IPS-15b (cell line): ENCODE measurements around the gene LRRC27.

Experiments used
- H3K27me3 ChIP-seq: one replicate; pipeline ENCODE4 v1.6.1; 2013; ENCODE audit warnings: low read length; ENCODE audit not compliant: control insufficient read depth, insufficient read depth
- H3K36me3 ChIP-seq: one replicate; pipeline ENCODE4 v1.6.1; 2013; ENCODE audit warnings: low read length; ENCODE audit not compliant: control insufficient read depth, insufficient read depth
- H3K4me1 ChIP-seq: one replicate; pipeline ENCODE4 v1.6.1; 2013; ENCODE audit warnings: mild to moderate bottlenecking, low read length; ENCODE audit not compliant: control insufficient read depth, insufficient read depth
- H3K4me3 ChIP-seq: one replicate; pipeline ENCODE4 v1.5.1; 2013; ENCODE audit warnings: low read depth, low read length
- H3K9ac ChIP-seq: one replicate; pipeline ENCODE4 v1.6.1; 2013; ENCODE audit warnings: low read depth, mild to moderate bottlenecking, low read length
- H3K9me3 ChIP-seq: one replicate; pipeline ENCODE4 v1.6.1; 2013; ENCODE audit warnings: mild to moderate bottlenecking, low read length; ENCODE audit not compliant: control insufficient read depth, insufficient read depth

LRRC27 gene

DNA sequence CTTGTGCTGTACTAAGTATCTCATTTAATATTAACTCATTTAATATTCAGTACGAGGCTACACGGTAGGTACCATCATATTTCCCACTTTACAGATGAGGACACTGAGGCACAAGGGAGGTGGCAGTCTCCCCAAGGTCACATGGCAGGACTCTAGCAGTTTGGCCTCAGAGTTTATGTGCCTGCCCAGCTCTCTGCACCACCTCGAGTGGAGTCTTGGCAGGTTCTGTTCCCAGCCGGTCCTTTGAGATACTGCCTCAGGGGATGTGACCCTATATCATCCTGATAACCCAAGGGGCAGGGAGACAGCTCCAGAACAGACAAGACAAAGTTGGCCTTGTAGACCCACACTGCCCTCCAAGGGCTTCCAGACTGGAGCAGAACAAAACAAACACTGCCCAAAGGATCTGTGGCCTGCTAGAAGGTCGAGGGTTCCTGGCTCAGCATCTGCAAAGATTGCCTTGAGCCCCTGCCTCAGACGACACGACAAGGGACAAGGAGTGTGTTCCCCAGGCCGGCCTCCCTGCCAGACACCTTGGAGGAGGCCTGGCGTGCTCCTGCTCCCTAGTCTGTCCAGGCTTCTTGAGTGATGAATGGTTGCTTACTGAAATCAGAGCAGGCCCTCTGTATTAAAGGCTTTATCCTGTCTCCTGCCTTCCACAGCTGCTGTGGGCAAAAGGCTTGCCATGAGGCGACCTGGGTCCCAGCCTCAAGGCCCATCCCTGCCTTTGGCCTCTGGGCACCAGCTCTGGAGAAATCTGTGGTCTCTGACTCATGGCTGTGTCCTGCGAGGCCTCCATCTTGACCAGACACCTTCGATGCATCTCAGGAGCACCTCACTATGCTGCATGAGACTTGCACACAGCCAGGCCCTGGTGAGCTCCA is 61.1 kb downstream of the LRRC27 start:
- Histone ChIP-seq H3K4me1 (no peaks in the 10 kb centered on the region), H3K9me3 (no peaks in the 10 kb centered on the region), H3K36me3 (no peaks in the 10 kb centered on the region), H3K9ac (no peak overlapping the region), H3K27me3 (no peaks in the 10 kb centered on the region), H3K4me3 (no peak overlapping the region)

DNA sequence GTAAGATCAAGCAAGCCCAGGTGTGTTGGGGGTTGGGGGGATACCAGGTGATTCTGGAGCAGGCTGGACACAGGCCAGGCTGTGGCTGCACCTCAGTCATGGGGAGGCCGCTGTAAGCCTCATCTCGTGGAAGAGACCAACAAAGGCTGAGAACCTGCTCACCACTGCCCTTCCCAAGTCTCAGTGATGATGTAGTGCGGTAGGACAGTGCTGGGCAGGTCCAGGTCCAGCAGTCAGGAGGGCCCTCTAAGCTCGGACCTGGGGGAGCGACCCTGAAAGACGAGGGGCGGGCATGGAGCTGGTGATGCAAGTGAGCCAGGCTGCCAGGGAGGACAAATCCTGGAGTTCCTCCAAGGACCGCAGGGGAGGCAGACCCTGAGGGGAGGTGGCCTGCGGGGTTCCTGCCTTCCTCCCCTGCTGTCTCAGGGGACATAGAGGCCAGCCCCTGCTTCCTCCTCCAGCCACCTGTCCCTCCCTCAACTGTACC is 61.7 kb downstream of the LRRC27 start:
- H3K9ac ChIP-seq, result no peak overlapping the region
- no peak overlapping the region for H3K4me3 ChIP-seq
- H3K36me3 ChIP-seq, result no peaks in the 10 kb centered on the region
- no peaks in the 10 kb centered on the region for H3K27me3 ChIP-seq
- H3K4me1 ChIP-seq, result no peaks in the 10 kb centered on the region
- H3K9me3 ChIP-seq, result no peaks in the 10 kb centered on the region

DNA sequence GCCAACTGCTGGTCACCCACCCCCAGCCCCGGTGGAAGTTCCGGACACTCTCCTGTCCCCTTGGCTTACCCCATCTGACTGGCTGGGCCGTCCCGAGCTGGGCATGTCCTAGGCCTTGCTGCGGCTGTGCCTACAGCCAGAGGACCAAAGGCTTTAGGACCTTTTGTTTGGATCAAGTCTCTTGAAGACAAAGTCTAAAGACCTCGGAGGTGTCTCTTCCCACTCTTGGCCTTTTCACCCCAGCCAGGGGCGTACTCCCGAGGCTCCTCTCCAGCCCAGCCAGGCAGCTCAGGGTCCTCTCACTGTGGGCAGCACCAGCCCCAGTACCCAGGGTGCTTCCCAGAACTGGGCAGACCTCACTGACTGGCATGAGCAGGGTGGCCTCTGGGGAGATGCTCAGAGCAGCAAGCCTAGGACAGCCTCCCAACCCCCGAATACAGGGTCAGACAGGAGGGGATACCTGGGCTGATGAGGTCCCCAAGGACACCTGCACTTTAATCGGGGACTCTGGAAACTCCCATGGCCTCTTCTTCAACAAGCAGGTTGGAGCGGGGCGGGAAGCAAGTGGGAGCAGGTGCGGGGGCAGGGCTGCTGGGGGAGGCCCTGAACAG is 62.3 kb downstream of the LRRC27 start:
- Histone ChIP-seq H3K27me3 (no peaks in the 10 kb centered on the region), H3K9ac (no peak overlapping the region), H3K9me3 (no peaks in the 10 kb centered on the region), H3K4me3 (no peak overlapping the region), H3K4me1 (no peaks in the 10 kb centered on the region), H3K36me3 (no peaks in the 10 kb centered on the region)

DNA sequence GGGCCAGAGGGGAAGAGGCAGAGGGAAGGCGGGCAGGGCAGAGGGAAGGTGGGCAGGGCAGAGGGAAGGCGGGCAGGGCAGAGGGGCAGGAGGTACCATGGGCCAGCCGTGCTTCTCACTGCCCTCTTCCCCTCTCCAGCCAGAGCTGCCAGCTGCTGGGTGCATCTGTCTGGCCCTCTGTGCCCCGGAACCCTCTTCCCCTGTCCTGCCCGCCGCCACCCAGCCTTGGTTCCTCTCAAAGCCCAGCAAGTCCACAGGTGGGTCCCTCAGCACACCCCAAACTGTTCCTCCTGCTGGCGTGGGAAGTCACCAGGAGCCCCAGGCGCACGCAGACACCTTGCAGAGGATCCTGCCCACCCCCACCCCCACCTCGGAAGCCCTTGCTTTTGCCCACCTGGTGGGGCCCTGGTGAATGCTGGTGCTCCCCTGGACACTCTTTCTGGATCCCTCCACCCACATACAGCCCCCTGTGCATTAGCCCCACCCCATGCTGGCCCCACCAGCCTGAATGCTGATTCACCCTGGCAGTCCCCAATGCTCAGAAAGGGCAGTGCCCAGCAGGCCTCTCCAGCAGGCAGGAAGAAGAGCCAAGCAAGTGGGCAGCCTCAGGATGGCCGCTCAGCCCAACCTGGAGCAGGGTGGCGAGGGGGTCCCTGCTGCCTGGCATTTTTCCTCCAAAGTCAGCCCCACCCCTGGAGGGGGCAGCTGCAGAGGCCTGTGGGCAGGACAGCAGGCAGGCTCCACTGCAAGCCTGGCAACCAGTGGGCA is 63.1 kb downstream of the LRRC27 start:
- no peak overlapping the region for H3K9ac ChIP-seq
- H3K27me3 ChIP-seq, result no peaks in the 10 kb centered on the region
- H3K9me3 ChIP-seq, result no peaks in the 10 kb centered on the region
- no peaks in the 10 kb centered on the region for H3K4me1 ChIP-seq
- H3K4me3 ChIP-seq, result no peak overlapping the region
- H3K36me3 ChIP-seq, result no peaks in the 10 kb centered on the region

DNA sequence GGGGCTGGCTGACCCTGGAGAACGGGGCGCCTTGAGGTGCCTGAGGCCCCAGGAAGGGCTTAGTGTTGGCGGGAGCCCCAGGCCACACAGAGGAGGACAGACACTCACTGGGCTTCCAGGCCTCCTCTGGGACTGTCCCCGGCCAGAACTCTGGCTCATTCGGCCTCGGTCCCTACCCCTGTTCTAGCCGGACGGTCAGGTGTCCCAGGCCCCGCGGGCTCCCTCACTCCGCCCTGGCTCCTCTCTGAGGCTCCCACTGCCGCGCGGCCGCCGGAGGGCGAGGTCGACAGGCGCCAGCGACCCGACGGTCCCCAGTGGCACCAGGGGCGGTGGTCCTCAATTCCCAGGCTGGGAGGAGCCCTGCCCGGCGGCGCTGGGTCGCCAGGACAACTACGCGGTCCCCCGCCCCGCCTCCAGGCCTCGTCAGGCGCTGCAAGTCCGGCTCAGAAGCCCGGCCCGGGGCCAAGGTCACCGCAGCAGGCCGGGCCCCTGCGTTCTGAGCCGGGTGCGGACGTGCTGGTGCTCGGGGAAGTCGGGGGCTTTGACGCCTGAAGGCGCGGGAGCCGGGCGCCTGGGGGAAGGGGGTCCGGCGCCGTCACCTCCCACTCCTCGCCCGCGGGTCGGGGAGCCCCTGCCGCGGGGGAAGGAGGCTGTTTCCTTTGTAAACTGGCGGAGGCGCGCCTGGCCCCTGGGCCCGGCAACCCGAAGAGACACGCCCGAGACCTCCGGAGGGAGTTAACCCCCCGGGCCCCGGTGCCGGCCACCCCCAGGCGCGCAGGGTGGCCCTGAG is 63.9 kb downstream of the LRRC27 start:
- Histone ChIP-seq H3K9me3 (no peaks in the 10 kb centered on the region), H3K4me3 (peak overlapping the region; percentile 22), H3K9ac (no peak overlapping the region), H3K36me3 (no peaks in the 10 kb centered on the region), H3K4me1 (no peaks in the 10 kb centered on the region), H3K27me3 (no peaks in the 10 kb centered on the region)

DNA sequence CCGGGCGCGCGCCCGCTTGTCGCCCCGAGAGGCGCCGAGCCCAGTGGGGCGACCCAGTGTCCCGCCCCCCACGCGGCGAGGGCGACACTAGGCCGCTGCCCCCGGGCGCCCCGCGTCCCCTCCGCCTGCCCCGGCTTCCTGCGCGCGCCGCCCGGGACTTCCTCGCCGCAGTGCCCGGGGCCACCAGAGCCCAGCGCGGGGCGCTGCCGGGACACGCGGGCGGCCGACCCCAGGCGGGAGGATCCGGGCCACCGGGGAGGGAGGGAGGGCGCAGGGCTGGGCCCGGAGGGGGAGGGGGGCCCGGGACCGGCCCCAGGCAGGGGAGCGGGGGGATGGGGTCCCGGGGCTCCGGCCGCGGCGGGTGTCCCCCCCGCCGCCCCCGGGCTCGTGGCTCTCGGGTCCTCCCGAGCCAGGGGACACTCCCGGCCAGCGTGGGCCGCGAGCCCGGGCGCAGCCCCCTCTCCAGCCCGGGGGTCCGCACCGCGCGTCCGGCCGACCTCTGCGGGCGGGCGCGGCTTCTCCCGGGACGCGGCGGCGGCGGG is 64.6 kb downstream of the LRRC27 start:
- no peaks in the 10 kb centered on the region for H3K4me1 ChIP-seq
- H3K9ac ChIP-seq, result no peak overlapping the region

DNA sequence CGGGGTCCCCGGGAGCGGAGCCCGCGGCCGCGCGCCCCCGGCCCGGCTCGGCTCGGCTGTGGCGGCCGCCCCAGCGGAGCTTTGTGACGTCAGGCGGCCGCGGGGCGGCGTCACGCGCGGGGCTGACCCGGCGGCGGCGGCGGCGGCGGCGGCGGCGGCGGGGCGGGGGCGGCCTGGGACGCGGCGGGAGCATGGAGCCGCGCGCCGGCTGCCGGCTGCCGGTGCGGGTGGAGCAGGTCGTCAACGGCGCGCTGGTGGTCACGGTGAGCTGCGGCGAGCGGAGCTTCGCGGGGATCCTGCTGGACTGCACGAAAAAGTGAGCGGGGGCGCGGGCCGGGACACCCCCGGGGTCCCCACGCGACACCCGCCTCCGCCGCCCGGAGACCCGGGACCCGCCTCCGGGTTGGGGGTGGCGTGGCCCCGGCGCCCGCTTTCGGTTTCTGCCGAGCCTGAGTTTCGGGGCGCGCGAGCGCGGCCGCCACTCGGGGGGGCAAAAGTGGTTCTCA is 65.1 kb downstream of the LRRC27 start, which contains the start of gene PWWP2B:
Gene PWWP2B (plus strand): TSS at position 165 of the 506 bp plus-strand sequence. CDS start 27 bp downstream, at position 192.
- Histone ChIP-seq H3K4me3 (peak within 1 kb of the TSS; percentile 22), H3K27me3 (no peaks in the 10 kb centered on the region), H3K9me3 (no peaks in the 10 kb centered on the region), H3K9ac (no peak within 1 kb of the TSS), H3K36me3 (no peaks in the 10 kb centered on the region), H3K4me1 (no peaks in the 10 kb centered on the region)

More for the DNA sequence above, 64.6 kb downstream of the LRRC27 start:
- Histone ChIP-seq H3K9me3 (no peaks in the 10 kb centered on the region), H3K4me3 (no peak overlapping the region), H3K36me3 (no peaks in the 10 kb centered on the region), H3K27me3 (no peaks in the 10 kb centered on the region)

DNA sequence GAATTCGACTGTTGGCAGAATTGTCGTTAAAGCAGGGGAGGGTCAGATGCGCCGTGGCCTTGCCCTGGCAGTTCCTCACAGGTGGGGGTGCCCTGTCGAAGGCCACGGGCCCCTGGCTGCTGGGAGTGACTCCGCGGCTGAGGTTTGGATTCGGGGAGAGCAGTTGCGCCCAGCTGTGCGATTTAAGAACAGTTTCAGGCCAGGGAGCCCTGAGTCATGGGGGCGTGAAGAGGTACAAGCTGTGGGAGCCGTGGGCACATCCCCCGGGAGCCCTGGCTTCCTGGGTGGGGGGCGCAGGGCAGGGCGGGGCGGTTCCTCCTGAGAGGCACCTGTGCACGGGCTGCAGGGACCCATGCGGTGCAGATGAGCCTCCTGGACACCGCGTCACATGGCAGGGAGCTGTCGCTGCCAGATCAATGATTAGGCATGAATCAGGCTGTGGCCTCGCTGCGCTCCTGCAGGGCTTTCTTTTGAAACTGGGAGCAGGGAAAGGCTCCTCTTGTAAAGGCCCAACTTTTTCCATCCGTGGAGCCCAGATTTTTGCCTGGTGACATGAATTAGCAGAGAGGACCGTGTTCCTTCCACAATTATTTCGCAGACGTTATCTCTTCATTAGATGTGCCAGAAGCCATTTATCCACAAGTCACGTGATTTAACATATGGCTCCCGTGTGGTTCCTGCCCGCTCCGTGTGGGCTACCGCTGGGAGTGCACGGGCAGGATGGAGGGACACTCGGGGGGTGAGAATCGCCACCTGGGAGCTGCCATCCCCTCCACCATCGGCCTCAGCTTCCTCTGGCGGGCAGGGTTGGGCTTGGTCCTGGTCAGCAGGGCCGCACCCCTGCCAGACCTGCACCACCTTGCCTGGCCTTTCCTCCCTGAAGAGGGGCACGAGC is 65.9 kb downstream of the LRRC27 start:
- H3K36me3 ChIP-seq, result no peaks in the 10 kb centered on the region
- peak overlapping the region; percentile 8 for H3K4me3 ChIP-seq
- H3K9ac ChIP-seq, result no peak overlapping the region
- no peaks in the 10 kb centered on the region for H3K27me3 ChIP-seq
- H3K9me3 ChIP-seq, result no peaks in the 10 kb centered on the region
- no peaks in the 10 kb centered on the region for H3K4me1 ChIP-seq

DNA sequence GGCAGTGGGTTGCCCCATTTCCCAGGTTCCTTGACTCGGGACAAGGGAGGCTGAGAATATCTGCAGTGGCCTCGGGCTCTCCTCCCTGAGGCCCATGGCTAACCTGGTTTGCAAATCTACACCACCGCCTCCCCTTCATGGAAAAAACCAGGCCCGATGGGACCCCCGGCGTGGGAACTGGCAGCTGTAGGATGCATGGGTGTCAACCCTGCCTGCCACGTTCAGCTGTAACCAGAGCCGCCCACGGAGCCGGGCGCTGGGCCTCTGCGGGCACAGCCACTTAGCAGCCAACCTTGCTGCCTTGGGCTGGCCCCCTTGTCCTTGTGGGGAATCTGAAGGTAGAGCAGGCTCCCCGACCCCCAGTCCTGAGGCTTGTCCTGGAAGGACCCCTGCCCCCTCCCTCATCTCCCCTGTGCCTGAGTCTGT is 66.6 kb downstream of the LRRC27 start:
- Histone ChIP-seq H3K9me3 (no peaks in the 10 kb centered on the region), H3K9ac (no peak overlapping the region), H3K36me3 (no peaks in the 10 kb centered on the region), H3K4me3 (no peak overlapping the region), H3K4me1 (no peaks in the 10 kb centered on the region), H3K27me3 (no peaks in the 10 kb centered on the region)
